HG03135 (cell line): ENCODE data around the gene SLC4A5.
"Not testable (repeated sequence)": the region's sequence is repeated elsewhere in the genome, so short reads cannot be mapped to it uniquely, and the experiment has no call there.

Source experiments
- ATAC-seq: cut with Tn5 transposase; IDR thresholded peaks from one replicate; pipeline ENCODE4 v1.9.1; 2021; ENCODE audit warnings: mild to moderate bottlenecking, moderate library complexity; ENCODE audit not compliant: unreplicated experiment

Gene SLC4A5

DNA sequence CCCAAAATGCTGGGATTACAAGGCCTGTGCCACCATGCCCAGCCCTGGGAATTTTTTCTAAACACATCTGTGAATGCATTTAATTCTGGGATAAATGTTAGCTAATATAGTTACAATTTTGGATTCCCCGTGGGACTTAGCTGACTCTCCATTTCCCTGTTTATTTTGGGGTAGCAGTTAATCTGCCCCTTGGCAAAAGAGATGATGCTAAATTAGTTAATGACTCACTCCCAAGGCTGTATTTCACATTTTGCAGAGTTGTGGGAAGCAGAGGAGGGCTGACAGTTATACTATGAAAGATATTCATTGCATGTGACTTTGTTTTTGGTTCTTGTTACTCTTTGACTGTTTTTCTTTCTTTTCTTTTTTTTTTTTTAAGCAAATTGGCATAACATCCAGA is 141.6 kb downstream of the SLC4A5 start:
- no peak for ATAC-seq

DNA sequence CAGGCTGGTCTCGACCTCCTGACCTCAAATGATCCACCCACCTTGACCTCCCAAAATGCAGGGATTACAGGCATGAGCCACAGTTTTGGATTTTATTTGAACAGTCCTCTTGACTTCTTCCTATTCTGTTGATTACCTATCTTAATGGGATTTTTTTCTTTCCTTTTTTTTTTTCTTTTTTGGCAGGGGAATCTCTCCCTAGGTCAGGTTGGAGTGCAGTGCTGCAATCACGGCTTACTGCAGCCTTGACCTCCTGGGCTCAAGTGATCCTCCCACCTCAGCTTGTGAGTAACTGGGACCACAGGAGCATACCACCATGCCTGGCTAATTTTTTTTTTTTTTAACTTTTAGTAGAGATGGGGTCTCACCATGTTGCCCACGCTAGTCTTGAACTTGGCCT is 142.0 kb downstream of the SLC4A5 start:
- ATAC-seq, result no peak

DNA sequence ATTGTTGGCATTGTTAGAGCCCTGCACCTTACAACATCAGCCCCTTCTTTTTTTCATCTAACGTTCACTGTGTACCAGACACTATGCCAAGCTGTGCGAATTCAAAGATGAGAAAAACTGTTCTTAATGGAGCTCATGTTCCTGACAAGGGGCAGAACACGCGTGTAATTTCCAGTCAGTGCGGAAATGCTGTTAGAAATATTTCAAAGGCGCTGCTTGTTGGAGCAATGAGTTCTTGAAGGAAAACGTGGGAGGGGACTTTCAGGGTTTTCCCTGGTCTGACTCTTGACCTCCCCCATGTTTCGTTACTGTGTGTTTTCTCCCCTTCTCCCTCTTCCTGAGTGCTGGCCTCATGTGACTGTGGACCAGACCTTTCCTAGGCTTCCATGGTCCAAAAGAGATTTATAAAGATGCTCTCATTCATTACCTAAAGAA is 143.3 kb downstream of the SLC4A5 start:
- ATAC-seq, result no peak

GRCh38 chr2:74199275-74199701 is 143.9 kb downstream of the SLC4A5 start:
- ATAC-seq, result no peak

DNA sequence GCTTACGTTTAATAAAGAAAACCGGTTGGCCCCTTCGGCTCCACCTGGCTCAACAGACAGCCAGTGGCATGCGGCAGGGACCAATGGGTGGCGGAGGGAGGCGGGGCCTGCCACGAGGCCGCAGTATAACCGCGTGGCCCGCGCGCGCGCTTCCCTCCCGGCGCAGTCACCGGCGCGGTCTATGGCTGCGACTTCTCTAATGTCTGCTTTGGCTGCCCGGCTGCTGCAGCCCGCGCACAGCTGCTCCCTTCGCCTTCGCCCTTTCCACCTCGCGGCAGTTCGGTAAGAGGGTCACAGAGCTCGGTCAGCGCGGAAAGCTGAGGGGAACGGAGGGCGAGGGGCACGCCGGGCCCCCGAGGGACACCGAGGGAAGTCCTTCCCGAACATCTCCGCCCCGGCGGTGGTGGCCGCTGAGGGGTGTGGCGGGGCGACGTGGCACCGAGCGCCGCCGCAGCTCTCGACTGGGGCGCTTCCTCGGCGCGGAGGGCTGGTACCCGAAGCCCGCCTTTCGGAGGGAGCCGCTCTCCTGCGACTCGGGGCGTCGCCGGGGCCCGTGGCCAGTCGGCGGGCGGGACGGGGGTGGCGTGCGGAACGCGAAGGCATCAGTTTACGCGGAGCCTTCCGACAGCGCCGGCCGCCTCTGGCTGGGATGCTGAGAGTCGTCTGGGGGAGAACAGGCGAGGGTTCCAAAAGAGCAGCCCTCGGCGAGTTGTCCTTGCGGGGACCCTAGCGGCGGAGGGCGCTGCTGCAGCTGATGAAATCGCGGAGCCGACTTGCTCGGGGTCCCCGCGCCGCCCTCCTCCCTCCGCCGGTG is 144.5 kb downstream of the SLC4A5 start, which contains the start of gene MTHFD2:
Gene MTHFD2, plus strand, starts transcription at position 155 of the 814 bp plus-strand sequence. Its CDS starts 27 bp downstream, at position 182.
- ATAC-seq, result peak; percentile 92

DNA sequence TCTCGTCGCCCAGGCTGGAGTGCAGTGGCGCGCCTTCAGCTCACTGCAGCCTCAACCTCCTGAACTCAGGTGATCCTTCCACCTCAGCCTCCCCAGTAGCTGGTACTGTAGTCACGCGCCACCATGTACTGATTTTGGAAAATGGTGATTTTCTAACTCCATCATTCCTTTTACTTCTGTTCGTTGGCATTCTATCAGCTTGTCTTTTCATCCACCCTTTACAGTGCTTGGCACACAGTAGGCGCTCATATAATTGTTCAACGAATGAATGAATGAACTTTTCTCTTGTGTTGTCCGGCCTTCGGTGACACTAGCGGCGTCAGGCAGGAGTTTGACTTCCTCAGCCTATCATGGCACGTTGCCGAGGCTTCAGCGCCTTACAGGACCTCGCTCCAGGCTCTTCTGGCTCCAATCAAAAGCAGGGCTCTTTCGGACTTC is 145.2 kb downstream of the SLC4A5 start:
- ATAC-seq, result no peak

GRCh38 chr2:74197049-74197448 is 146.2 kb downstream of the SLC4A5 start:
- ATAC-seq, result no peak

DNA sequence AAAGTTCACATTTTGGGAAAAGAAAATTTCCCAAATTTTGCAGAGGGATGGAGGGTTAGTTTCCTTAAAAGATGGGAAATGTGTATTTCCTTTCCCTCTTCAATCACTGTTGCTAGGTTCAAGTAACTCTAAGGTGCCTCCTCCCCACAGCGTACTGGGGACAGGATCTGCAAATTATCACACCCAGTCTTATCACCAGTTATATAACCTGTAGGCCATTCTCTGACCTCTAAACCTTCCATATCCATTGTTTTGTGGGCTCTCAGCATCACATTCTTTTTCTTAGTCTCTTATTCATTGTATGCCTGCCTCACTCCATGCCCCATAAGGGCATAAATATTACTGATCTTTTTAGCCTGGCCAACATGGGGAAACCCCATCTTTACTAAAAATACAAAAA is 148.4 kb downstream of the SLC4A5 start:
- no peak for ATAC-seq

- ATAC-seq, result no peak
These were observed 151.4 kb downstream of the SLC4A5 start for GRCh38 chr2:74191596-74192380.

DNA sequence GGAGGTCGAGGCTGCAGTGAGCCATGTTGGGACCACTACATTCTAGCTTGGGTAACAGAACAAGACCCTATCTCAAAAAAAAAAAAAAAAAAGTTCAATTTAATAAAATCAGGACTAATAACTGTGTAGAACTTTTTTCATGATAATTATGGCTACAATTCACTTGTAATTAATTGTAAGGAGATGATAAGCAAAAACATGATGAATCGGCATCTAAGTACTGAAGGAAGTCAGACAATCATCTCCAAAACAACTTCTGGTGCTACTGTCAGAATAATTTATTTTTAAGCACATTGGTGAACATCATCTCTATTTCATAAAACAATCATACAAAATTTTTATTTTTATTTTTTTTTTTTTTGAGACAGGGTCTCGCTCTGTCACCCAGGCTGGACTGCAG is 154.5 kb downstream of the SLC4A5 start:
- no peak for ATAC-seq

GRCh38 chr2:74188018-74188601 is 155.1 kb downstream of the SLC4A5 start:
- no peak for ATAC-seq

DNA sequence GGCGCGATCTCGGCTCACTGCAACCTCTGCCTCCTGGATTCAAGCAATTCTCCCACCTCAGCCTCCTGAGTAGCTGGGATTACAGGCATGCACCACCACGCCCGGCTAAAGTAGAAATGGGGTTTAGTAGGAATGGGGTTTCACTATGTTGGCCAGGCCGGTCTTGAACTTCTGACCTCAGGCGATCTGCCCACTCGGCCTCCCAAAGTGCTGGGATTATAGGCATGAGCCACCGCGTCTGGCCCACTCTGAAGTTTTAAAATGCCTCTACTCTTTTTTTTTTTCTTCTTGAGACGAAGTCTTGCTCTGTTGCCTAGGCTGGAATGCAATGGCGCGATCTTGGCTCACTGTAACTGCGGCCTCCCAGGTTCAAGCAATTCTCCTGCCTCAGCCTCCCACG is 156.5 kb downstream of the SLC4A5 start:
- ATAC-seq, result not testable (repeated sequence)

DNA sequence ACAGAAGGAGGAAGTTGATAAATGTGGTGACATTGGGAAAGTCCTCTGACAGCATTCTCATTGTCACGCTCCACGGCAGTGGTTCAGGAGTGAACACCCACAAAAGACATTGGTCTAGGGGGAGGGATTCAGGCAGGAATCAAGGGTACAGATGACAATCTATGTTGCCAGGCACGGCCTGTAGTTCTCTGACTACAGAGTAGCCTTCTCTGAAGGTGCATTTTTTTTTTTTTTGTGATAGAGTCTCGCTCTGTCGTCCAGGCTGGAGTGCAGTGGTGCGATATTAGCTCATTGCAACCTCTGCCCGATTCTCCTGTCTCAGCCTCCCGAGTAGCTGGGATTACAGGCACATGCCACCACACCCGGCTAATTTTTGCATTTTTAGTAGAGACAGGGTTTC is 157.2 kb downstream of the SLC4A5 start:
- ATAC-seq, result peak; percentile 59

- no peak for ATAC-seq
These were observed 159.3 kb downstream of the SLC4A5 start for GRCh38 chr2:74183878-74184277.

DNA sequence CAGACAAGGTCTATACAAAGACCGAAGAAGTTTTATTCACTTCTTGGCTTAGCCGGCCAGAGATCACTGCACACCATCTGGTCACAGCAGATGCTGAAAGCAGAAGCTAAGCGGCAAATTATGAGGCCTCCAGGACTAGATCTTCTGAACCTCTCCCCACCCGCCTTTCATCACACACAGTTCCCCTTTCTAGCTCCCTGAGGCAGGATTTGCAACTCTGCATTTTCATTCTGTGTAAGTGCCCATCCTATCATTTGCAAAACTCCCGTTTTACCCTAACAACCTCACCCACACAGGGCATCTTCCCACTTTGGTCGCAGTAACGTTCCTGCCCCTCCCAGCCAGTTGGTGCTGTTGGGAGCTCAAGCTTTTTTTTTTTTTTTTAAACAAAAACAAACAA is 161.5 kb downstream of the SLC4A5 start:
- no peak for ATAC-seq

DNA sequence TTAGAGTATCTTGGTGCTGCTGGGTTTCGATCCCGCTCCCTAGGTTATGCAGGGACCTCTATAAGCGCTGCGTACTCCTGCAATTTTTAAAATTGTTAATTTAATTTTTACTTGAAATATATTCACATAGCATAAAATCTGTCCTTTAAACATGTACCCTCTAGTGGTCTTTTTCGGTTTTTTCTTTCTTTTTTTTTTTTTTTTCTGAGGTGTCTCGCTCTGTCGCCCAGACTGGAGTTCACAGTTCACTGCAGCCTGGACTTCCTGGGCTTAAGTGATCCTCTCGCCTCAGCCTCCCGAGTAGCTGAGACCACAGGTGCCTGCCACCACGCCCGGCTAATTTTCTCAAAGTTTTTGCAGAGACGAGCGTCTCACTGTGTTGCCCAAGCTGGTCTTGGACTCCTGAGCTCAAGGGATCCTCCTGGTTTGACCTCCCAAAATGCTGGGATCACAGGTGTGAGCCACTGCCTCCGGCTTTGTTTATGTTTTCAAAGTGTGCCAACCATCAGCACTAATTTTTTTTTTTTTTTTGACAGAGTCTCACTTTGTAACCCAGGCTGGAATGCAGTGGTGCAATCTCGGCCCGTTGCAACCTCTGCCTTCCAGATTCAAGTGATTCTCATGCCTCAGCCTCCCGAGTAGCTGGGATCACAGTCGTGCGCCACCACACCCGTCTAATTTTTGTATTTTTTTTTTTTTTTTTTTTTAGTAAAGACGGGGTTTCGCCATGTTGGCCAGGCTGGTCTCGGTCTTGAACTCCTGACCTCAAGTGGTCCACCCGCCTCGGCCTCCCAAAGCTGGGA is 164.0 kb downstream of the SLC4A5 start:
- ATAC-seq, result peak; percentile 19

DNA sequence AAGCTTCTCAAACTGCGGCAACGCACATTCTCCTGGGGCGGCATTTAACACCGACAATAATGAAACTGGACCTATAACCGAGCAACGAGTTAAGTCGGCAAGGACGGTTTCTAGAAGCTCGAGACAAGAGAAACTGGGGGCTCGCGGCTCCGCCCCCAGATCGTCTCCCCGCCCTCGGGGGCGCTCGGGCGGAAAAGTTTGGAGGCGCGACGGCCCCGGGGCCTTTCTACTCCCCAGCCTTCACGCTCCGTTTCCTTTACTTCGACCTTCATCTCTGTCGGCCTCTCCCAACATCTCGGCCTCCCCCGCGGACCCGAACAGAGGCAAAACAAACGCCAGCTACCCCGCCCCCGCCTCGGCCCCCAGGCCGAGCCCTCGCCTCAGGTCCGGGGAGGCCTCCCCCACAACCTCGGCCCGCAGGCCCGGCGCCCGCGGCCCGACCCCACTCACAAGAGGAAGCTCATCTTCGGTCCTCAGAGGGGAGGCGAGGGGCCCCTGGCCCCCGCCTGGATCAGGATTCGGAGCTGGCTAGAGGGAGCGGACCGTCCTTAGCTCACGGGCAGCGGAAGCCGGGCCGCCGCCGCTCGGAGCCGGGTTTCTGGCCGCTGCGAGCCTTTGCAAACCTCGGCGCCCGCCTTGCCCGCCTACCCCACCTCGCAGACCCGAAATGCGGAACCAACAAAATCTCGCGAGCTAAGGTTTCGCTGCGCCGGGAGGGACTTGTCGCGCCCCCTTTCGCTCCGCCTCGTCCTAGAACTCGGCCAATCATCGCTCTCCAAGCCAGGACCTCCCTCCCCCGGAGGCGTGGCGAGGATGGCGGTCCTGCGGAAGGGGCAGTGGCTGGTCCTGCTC is 164.8 kb downstream of the SLC4A5 start, which contains the start of gene MOB1A:
Gene MOB1A, minus strand, starts transcription at position 669 of the 852 bp plus-strand sequence. Its CDS starts 205 bp downstream, at position 464.
- ATAC-seq, result peak; percentile 75

DNA sequence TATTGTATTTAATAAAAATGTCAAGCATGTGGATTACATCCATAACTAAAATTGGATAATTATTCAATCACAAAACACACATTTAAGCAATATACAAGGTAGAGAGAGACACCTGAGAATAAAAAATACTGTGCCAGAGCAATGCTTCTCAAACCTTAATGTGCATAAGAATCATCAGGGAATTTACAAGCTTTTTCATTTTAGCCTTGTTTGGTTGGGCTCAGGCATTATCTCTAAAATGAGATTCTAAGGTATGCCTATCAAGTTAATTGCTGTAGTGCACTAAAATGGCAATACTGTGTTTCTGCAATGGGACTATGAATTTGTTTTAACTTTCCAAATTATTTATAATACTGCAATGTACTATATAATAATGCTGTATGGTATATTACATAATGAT is 165.5 kb downstream of the SLC4A5 start:
- no peak for ATAC-seq

- no peak for ATAC-seq
These were observed 168.3 kb downstream of the SLC4A5 start for GRCh38 chr2:74174909-74175308.

- ATAC-seq, result no peak
These were observed 174.5 kb downstream of the SLC4A5 start for GRCh38 chr2:74168739-74169138.
